MM.1S (cell line): Measurements from ENCODE around the gene RNASE1.

Experiments
- EZH2 ChIP-seq: fragments of 300-600 bp; sonication (generic); optimal IDR thresholded peaks from 2 replicates; pipeline ENCODE3; 2017; ENCODE audit warnings: low read depth, mild to moderate bottlenecking, antibody characterized with exemption, low read length, mixed read lengths
- EZH2phosphoT487 ChIP-seq: fragments of 300-600 bp; sonication (generic); IDR thresholded peaks from 2 replicates; pipeline ENCODE4 v1.6.1; 2018; ENCODE audit warnings: antibody characterized with exemption, low read length
- TF ChIP-seq, protein P1 (sequence below): fragments of 300-600 bp; sonication (generic); IDR thresholded peaks from 2 replicates; pipeline ENCODE4 v1.5.1; 2016; ENCODE audit warnings: antibody characterized with exemption, low read length, mixed read lengths

DNA sequence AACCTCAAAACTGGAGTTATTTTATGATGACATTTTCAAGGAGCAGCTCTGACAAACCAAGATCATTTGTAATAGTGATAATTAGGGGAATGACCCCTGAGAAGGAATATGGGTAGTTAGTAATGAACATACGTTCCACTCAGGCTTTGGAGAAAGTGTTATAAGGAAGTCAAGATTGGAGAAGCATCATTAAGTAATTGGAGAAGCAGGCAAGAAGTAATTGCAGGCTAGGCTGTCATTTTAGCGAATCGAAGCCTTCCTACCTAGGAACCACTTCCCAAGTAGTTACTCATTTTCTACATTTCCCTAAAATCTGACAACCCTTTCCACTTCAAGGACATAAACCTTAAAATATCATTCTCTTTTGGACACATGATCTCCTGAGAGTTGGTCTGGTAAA is 33.2 kb downstream of the RNASE1 start:
- TF ChIP-seq, protein P1, sequence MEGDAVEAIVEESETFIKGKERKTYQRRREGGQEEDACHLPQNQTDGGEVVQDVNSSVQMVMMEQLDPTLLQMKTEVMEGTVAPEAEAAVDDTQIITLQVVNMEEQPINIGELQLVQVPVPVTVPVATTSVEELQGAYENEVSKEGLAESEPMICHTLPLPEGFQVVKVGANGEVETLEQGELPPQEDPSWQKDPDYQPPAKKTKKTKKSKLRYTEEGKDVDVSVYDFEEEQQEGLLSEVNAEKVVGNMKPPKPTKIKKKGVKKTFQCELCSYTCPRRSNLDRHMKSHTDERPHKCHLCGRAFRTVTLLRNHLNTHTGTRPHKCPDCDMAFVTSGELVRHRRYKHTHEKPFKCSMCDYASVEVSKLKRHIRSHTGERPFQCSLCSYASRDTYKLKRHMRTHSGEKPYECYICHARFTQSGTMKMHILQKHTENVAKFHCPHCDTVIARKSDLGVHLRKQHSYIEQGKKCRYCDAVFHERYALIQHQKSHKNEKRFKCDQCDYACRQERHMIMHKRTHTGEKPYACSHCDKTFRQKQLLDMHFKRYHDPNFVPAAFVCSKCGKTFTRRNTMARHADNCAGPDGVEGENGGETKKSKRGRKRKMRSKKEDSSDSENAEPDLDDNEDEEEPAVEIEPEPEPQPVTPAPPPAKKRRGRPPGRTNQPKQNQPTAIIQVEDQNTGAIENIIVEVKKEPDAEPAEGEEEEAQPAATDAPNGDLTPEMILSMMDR: no peak
- TF ChIP-seq EZH2: no peak
- TF ChIP-seq EZH2phosphoT487: no peak
